PFSK-1 (cell line): ENCODE measurements around the gene ENO3.

Source experiments
- POLR2AphosphoS5 ChIP-seq: IDR thresholded peaks from 2 replicates; pipeline ENCODE4 v1.6.1; 2012; ENCODE audit warnings: low read depth, mild to moderate bottlenecking, control low read depth, low read length, moderate library complexity
- SIN3A ChIP-seq: IDR thresholded peaks from 2 replicates; pipeline ENCODE4 v1.6.1; 2012; ENCODE audit warnings: mild to moderate bottlenecking, low read length, moderate library complexity, borderline replicate concordance; ENCODE audit not compliant: insufficient read depth
- TAF1 ChIP-seq: IDR thresholded peaks from 2 replicates; pipeline ENCODE4 v1.6.1; 2012; ENCODE audit warnings: low read length, control low read depth, borderline replicate concordance; ENCODE audit not compliant: insufficient read depth
- TF ChIP-seq, protein P1 (sequence below), 2 experiments: IDR thresholded peaks; 2 replicates each; pipeline versions ENCODE4 v1.6.1 to v1.8.0; 2011 to 2012; ENCODE audit warnings: low read depth in 2 of 2, low read length in 2 of 2, control low read depth in 1 of 2, inconsistent platforms in 1 of 2, mild to moderate bottlenecking in 1 of 2, moderate library complexity in 1 of 2; ENCODE audit not compliant: insufficient read depth in 1 of 2

DNA sequence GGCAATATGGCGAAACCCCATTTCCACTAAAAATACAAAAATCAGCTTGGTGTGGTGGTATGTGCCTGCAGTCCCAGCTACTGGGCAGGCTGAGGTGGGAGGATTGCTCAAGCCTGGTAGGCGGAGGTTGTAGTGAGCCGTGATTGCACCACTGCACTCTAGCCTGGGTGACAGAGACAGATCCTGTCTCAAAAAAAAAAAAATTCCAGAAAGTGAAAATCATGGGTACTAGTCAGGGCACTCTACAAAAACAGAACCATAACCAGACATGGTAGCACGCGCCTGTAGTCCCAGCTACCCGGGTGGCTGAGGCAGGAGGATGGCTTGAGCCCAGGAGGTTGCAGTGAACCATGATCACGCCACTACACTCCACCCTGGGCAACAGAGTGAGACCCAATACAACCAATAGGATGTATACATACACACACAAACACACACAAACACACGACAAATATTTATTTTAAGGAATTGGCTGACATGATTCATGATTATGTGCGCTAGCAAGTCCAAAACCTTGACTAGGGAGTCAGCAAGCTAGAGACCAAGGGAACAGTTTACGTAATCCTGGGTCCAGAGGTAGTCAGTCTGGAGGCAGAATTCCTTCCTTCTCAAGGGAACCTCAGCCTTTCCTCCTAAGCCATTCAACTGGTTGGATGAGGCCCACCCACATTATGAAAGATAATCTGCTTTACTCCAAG, 30.4 kb upstream of the ENO3 start:
- no peak for TF ChIP-seq TAF1
- no peak for TF ChIP-seq POLR2AphosphoS5
- no peak for TF ChIP-seq SIN3A
- TF ChIP-seq, protein P1, sequence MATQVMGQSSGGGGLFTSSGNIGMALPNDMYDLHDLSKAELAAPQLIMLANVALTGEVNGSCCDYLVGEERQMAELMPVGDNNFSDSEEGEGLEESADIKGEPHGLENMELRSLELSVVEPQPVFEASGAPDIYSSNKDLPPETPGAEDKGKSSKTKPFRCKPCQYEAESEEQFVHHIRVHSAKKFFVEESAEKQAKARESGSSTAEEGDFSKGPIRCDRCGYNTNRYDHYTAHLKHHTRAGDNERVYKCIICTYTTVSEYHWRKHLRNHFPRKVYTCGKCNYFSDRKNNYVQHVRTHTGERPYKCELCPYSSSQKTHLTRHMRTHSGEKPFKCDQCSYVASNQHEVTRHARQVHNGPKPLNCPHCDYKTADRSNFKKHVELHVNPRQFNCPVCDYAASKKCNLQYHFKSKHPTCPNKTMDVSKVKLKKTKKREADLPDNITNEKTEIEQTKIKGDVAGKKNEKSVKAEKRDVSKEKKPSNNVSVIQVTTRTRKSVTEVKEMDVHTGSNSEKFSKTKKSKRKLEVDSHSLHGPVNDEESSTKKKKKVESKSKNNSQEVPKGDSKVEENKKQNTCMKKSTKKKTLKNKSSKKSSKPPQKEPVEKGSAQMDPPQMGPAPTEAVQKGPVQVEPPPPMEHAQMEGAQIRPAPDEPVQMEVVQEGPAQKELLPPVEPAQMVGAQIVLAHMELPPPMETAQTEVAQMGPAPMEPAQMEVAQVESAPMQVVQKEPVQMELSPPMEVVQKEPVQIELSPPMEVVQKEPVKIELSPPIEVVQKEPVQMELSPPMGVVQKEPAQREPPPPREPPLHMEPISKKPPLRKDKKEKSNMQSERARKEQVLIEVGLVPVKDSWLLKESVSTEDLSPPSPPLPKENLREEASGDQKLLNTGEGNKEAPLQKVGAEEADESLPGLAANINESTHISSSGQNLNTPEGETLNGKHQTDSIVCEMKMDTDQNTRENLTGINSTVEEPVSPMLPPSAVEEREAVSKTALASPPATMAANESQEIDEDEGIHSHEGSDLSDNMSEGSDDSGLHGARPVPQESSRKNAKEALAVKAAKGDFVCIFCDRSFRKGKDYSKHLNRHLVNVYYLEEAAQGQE (IDR thresholded peaks at IDR 0.05; ENCODE audit: insufficient read depth in 1 of 2, low read depth in 2 of 2, low read length in 2 of 2): no peak
